Mesendoderm (in vitro differentiated cells): ENCODE data around the gene SLC39A1.

Experiments
- DNase-seq: peaks from one replicate; pipeline ENCODE4 v3.0.0; 2013
- H2AK5ac ChIP-seq: 2 replicates; pipeline ENCODE4 v1.6.1; 2013; ENCODE audit warnings: low read length, inconsistent platforms
- H2BK120ac ChIP-seq: 2 replicates; pipeline ENCODE4 v1.6.1; 2013; ENCODE audit warnings: low read depth, mild to moderate bottlenecking, low read length, moderate library complexity, mixed read lengths
- H2BK15ac ChIP-seq: replicated peaks from 2 replicates; pipeline ENCODE4 v1.6.1; 2013; ENCODE audit warnings: low read depth, mild to moderate bottlenecking, moderate library complexity
- H2BK5ac ChIP-seq: 2 replicates; pipeline ENCODE4 v1.6.1; 2013; ENCODE audit warnings: low read length, inconsistent platforms
- H3K18ac ChIP-seq: 2 replicates; pipeline ENCODE4 v1.6.1; 2013; ENCODE audit warnings: mild to moderate bottlenecking, low read length, mixed read lengths
- H3K23ac ChIP-seq: one replicate; pipeline ENCODE4 v1.6.1; 2013; ENCODE audit warnings: low read length
- H3K27ac ChIP-seq: 2 replicates; pipeline ENCODE4 v1.5.1; 2013; ENCODE audit warnings: low read depth, mild to moderate bottlenecking, inconsistent platforms, low read length, moderate library complexity
- H3K27me3 ChIP-seq: 2 replicates; pipeline ENCODE4 v1.6.1; 2013; ENCODE audit warnings: low read length, control low read depth, mild to moderate bottlenecking, inconsistent platforms; ENCODE audit not compliant: insufficient read depth, poor library complexity
- H3K36me3 ChIP-seq: 2 replicates; pipeline ENCODE4 v1.6.1; 2013; ENCODE audit warnings: low read length, inconsistent platforms; ENCODE audit not compliant: control insufficient read depth, insufficient read depth
- H3K4ac ChIP-seq: one replicate; pipeline ENCODE4 v1.6.1; 2013; ENCODE audit warnings: low read depth, mild to moderate bottlenecking, low read length, moderate library complexity
- H3K4me1 ChIP-seq: 2 replicates; pipeline ENCODE4 v1.6.1; 2013; ENCODE audit warnings: low read depth, low read length, inconsistent platforms; ENCODE audit not compliant: control insufficient read depth
- H3K4me2 ChIP-seq: 2 replicates; pipeline ENCODE4 v1.6.1; 2013; ENCODE audit warnings: low read length
- H3K4me3 ChIP-seq: 2 replicates; pipeline ENCODE4 v1.5.1; 2013; ENCODE audit warnings: mild to moderate bottlenecking, low read length
- H3K56ac ChIP-seq: one replicate; pipeline ENCODE4 v1.6.1; 2013; ENCODE audit warnings: low read length
- H3K79me1 ChIP-seq: 2 replicates; pipeline ENCODE4 v1.6.1; 2013; ENCODE audit warnings: low read length, inconsistent platforms
- H3K79me2 ChIP-seq: 2 replicates; pipeline ENCODE4 v1.6.1; 2013; ENCODE audit warnings: mild to moderate bottlenecking, low read length; ENCODE audit not compliant: control insufficient read depth, insufficient read depth
- H3K9ac ChIP-seq: 2 replicates; pipeline ENCODE4 v1.6.1; 2013; ENCODE audit warnings: low read length, inconsistent platforms
- H4K5ac ChIP-seq: one replicate; pipeline ENCODE4 v1.6.1; 2013; ENCODE audit warnings: low read length
- H4K8ac ChIP-seq: one replicate; pipeline ENCODE4 v1.6.1; 2013; ENCODE audit warnings: low read depth, mild to moderate bottlenecking, control low read depth, low read length, moderate library complexity
- WGBS: extraction: QIAGEN DNeasy Blood & Tissue Kit; methylation state at CpG from one replicate; pipeline ENCODE4 v1.1.7; 2013; ENCODE audit warnings: low lambda C conversion rate, missing lambda C conversion rate; ENCODE audit not compliant: insufficient coverage; ENCODE audit errors: extremely low coverage; 5-methylcytosine and 5-hydroxymethylcytosine counted together

The SLC39A1 gene

DNA sequence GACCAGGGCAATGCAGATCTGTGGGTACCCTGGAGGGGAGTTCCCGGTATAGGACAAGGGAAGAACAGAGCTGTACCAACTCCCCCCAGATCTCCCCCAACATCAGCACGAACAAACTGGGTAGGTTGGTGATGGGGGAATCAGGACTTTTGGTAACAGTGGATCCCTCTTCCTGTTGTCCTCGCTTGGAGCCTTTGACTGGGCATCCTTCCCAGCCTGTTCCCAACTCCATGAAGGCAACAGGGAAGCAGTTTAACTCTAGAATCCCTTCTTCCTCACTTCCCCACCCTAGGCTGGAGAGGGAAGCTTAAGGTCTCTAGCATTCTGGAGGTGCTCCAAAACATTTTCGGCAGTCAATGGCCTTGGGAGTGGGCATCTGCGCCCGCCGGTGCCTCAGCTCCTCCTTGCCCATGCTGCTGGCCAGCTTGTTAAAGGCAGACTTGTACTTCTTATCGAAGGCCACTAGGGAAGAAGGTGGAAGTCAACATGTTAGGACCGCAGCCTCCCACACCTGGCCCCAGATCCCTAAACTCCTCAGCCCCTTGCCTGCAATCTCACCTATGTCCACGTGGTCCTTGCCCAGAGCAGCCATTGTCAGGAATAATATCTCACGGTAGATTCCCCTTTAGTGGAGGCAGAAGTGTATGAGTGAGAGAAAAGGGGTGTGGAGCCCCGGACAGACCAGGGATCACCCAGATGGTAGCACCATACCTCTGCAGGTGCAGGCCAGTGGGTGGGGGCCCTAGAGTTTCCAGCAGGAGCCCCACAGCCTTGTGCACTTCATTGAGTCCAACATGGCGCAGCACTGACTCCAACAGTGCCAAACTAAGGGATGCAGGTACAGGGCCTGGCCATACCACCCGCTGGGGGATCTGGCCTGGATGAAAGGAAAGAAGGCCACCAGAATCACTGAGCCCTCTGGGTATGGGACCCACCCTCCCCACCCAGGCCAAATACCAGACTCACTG lies 33.1 kb downstream of the SLC39A1 start:
- no CpG with 5 or more reads among the region's 14 CpGs for WGBS
- H3K4me1 ChIP-seq, result no peaks in the 10 kb centered on the region
- H3K79me2 ChIP-seq, result no peaks in the 10 kb centered on the region

GRCh38 chr1:153929426-153929825 lies 33.9 kb downstream of the SLC39A1 start:
- Histone ChIP-seq H3K4me3 (no peak overlapping the region), H3K36me3 (peaks cover 3% of the 10 kb centered on the region)
- no CpG with 5 or more reads among the region's 5 CpGs for WGBS

More for the DNA sequence above, 33.1 kb downstream of the SLC39A1 start:
- Histone ChIP-seq H3K36me3 (peaks cover 4% of the 10 kb centered on the region), H3K4me3 (no peak overlapping the region), H3K56ac (no peak overlapping the region), H3K9ac (no peak overlapping the region), H3K27ac (no peak overlapping the region), H3K4me2 (no peak overlapping the region), H3K79me1 (no peaks in the 10 kb centered on the region), H3K4ac (no peak overlapping the region), H2BK5ac (no peak overlapping the region), H3K27me3 (no peaks in the 10 kb centered on the region), H4K8ac (no peak overlapping the region), H3K18ac (no peak overlapping the region), H2BK15ac (no peak overlapping the region), H2BK120ac (no peak overlapping the region), H4K5ac (no peak overlapping the region), H3K23ac (no peak overlapping the region), H2AK5ac (no peak overlapping the region)
- DNase-seq, result no peak

DNA sequence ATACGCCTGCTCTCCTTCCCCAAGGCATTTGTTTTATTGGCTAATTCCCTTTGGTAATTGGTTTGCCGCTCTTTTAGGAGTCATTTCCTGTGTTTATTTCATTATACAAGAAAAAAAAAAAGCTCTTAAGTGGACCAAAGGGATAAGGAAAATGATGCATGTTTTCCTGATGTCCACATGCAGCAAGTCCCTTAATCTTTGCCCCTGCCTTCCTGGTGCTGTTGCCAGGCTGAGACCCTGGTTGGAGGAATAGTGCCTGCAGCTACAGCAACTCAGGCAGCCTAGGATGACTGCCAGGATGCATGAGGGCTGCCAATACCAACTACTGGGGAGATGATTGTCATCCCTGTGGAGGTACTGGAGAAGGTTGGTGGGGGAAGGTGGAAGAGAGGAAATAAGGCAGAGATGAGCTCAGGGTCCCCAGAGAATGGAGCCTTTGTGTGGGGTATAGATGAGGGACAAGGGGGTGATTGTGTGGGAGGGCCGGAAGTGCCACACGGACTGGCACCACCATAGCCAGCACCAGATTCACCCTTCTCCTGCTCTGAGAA lies 34.5 kb downstream of the SLC39A1 start:
- no peak overlapping the region for H3K27ac ChIP-seq
- H3K18ac ChIP-seq, result no peak overlapping the region
- no peak overlapping the region for H2BK5ac ChIP-seq
- H3K4me2 ChIP-seq, result no peak overlapping the region
- H2BK120ac ChIP-seq, result no peak overlapping the region
- H3K79me2 ChIP-seq, result no peaks in the 10 kb centered on the region
- H4K8ac ChIP-seq, result no peak overlapping the region
- H3K4me3 ChIP-seq, result no peak overlapping the region
- no peaks in the 10 kb centered on the region for H3K79me1 ChIP-seq
- WGBS, result no CpG with 5 or more reads among the region's 4 CpGs
- H2BK15ac ChIP-seq, result no peak overlapping the region
- H3K9ac ChIP-seq, result no peak overlapping the region
- H3K23ac ChIP-seq, result no peak overlapping the region
- H2AK5ac ChIP-seq, result no peak overlapping the region
- no peaks in the 10 kb centered on the region for H3K4me1 ChIP-seq
- H3K4ac ChIP-seq, result no peak overlapping the region
- no peak overlapping the region for H4K5ac ChIP-seq
- DNase-seq, result no peak
- H3K27me3 ChIP-seq, result no peaks in the 10 kb centered on the region
- peaks cover 3% of the 10 kb centered on the region for H3K36me3 ChIP-seq
- H3K56ac ChIP-seq, result no peak overlapping the region

More at GRCh38 chr1:153929426-153929825, 33.9 kb downstream of the SLC39A1 start:
- Histone ChIP-seq H3K18ac (no peak overlapping the region), H2BK5ac (no peak overlapping the region), H3K4ac (no peak overlapping the region), H3K79me1 (no peaks in the 10 kb centered on the region), H3K4me1 (no peaks in the 10 kb centered on the region), H2BK120ac (no peak overlapping the region), H3K56ac (no peak overlapping the region), H3K4me2 (no peak overlapping the region), H2AK5ac (no peak overlapping the region), H4K8ac (no peak overlapping the region), H3K27me3 (no peaks in the 10 kb centered on the region), H2BK15ac (no peak overlapping the region), H3K79me2 (no peaks in the 10 kb centered on the region), H3K23ac (no peak overlapping the region), H3K27ac (no peak overlapping the region), H4K5ac (no peak overlapping the region), H3K9ac (no peak overlapping the region)
- DNase-seq, result no peak

- Histone ChIP-seq H3K4ac (no peak overlapping the region), H3K36me3 (peaks cover 3% of the 10 kb centered on the region), H3K79me2 (no peaks in the 10 kb centered on the region), H3K27me3 (no peaks in the 10 kb centered on the region), H3K4me3 (no peak overlapping the region), H2BK120ac (no peak overlapping the region), H2BK5ac (no peak overlapping the region), H3K79me1 (no peaks in the 10 kb centered on the region), H3K18ac (no peak overlapping the region), H2BK15ac (no peak overlapping the region), H3K27ac (no peak overlapping the region), H4K8ac (no peak overlapping the region), H3K56ac (no peak overlapping the region), H3K4me1 (no peaks in the 10 kb centered on the region), H3K9ac (no peak overlapping the region), H3K23ac (no peak overlapping the region), H2AK5ac (no peak overlapping the region), H4K5ac (no peak overlapping the region), H3K4me2 (no peak overlapping the region)
- DNase-seq, result no peak
- no CpG with 5 or more reads among the region's 1 CpG for WGBS
These were observed 35.1 kb downstream of the SLC39A1 start for GRCh38 chr1:153928245-153928644.

DNA sequence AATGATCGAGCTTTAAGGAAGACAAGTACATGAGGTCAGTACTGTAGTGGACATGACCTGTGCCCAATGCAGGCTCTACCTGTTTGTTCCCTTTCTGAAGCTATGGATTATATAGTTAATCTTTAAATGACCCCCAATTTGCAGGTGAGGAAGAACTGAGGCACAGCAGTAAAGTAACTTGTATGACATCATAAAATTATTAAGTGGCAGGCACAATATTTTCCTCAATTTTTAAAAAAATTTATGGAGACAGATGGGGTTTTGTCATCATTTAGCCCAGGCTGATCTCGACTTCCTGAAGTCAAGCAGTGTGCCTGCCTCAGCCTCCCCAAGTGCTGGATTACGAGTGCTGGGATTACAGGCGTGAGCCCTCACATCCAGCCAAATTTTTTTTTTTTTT lies 36.9 kb downstream of the SLC39A1 start:
- Histone ChIP-seq H3K18ac (no peak overlapping the region), H3K4me1 (no peaks in the 10 kb centered on the region), H3K9ac (no peak overlapping the region), H3K79me2 (peaks cover 6% of the 10 kb centered on the region), H4K5ac (no peak overlapping the region), H3K4me2 (no peak overlapping the region), H3K56ac (no peak overlapping the region), H3K4me3 (no peak overlapping the region), H4K8ac (no peak overlapping the region), H3K23ac (no peak overlapping the region), H3K27me3 (no peaks in the 10 kb centered on the region), H3K79me1 (no peaks in the 10 kb centered on the region), H3K4ac (no peak overlapping the region), H2AK5ac (no peak overlapping the region), H2BK5ac (no peak overlapping the region), H2BK15ac (no peak overlapping the region), H3K27ac (no peak overlapping the region), H3K36me3 (peaks cover 3% of the 10 kb centered on the region), H2BK120ac (no peak overlapping the region)
- DNase-seq, result no peak
- WGBS, result no CpG with 5 or more reads among the region's 4 CpGs
